H1 (cell line): ENCODE data around the gene SNRNP40. TPM values are rescaled to one million over a fixed set of nuclear protein-coding genes. Genes with fewer than 3 reads are reported as not detected.

Experiments used
- CTCF ChIA-PET: fragments of 300-600 bp; sonication (Branson Sonifier 250); formaldehyde crosslinking; loops from one replicate; lab custom pipeline; 2021; ENCODE audit not compliant: partially characterized antibody; lab: Charles Lee
- POLR2A ChIA-PET: fragments of 300-600 bp; sonication (Branson Sonifier 250); formaldehyde crosslinking; loops from one replicate; lab custom pipeline; 2021; ENCODE audit warnings: inconsistent platforms; ENCODE audit not compliant: partially characterized antibody; lab: Charles Lee
- DNase-seq, 2 experiments: peaks; one replicate each; pipeline versions ENCODE4 v3.0.0 to v3.0.0-alpha.2; 2010 to 2022; ENCODE audit warnings: low spot score in 2 of 2, low read depth in 1 of 2, mixed read lengths in 1 of 2
- FAIRE-seq: peaks from 2 replicates; lab custom pipeline; 2011; peaks lifted over from hg19 to GRCh38; lab: Jason Lieb, UNC
- H2AFZ ChIP-seq: 2 replicates; pipeline ENCODE4 v1.8.1; 2012; ENCODE audit warnings: low read length, inconsistent platforms
- H2AK5ac ChIP-seq: 2 replicates; pipeline ENCODE4 v1.6.1; 2013; ENCODE audit warnings: low read depth, low read length
- H2BK120ac ChIP-seq: replicated peaks from 2 replicates; pipeline ENCODE3; 2013; ENCODE audit warnings: low read depth, low read length, inconsistent platforms
- H2BK12ac ChIP-seq: 2 replicates; pipeline ENCODE4 v1.6.1; 2013; ENCODE audit warnings: low read depth, low read length
- H2BK15ac ChIP-seq: 2 replicates; pipeline ENCODE4 v1.6.1; 2013; ENCODE audit warnings: low read length
- H2BK20ac ChIP-seq: 2 replicates; pipeline ENCODE4 v1.6.1; 2013; ENCODE audit warnings: low read length
- H2BK5ac ChIP-seq: 2 replicates; pipeline ENCODE4 v1.6.1; 2013; ENCODE audit warnings: low read depth, low read length
- H3K14ac ChIP-seq: 2 replicates; pipeline ENCODE4 v1.6.1; 2013; ENCODE audit warnings: inconsistent platforms; ENCODE audit not compliant: insufficient read length
- H3K18ac ChIP-seq: 2 replicates; pipeline ENCODE4 v1.6.1; 2013; ENCODE audit warnings: low read length; ENCODE audit errors: extremely low read depth
- H3K23ac ChIP-seq: 2 replicates; pipeline ENCODE4 v1.6.1; 2013; ENCODE audit warnings: inconsistent platforms; ENCODE audit not compliant: insufficient read length
- H3K23me2 ChIP-seq: 2 replicates; pipeline ENCODE4 v1.6.1; 2013; ENCODE audit warnings: low read depth, low read length
- H3K27ac ChIP-seq: 2 replicates; pipeline ENCODE4 v1.6.1; 2011; ENCODE audit warnings: low read depth, low read length, inconsistent platforms
- H3K27me3 ChIP-seq, 4 experiments: replicated peaks in 1 of 4; 1 replicate in 1 of 4; 2 replicates in 3 of 4; pipeline versions ENCODE4 v1.6.1 to v1.8.1; 2011 to 2013; ENCODE audit warnings: low read length in 3 of 4, mild to moderate bottlenecking in 3 of 4, inconsistent platforms in 2 of 4, mixed read lengths in 2 of 4, moderate library complexity in 1 of 4; ENCODE audit not compliant: control insufficient read depth in 3 of 4, insufficient read depth in 3 of 4; ENCODE audit errors: extremely low read depth in 1 of 4
- H3K36me3 ChIP-seq, 4 experiments: 2 replicates each; pipeline versions ENCODE4 v1.6.1 to v1.8.1; 2011 to 2013; ENCODE audit warnings: mild to moderate bottlenecking in 4 of 4, low read length in 3 of 4, moderate library complexity in 2 of 4, control low read depth in 1 of 4, inconsistent platforms in 1 of 4; ENCODE audit not compliant: insufficient read depth in 4 of 4, control insufficient read depth in 2 of 4
- H3K4ac ChIP-seq: replicated peaks from 2 replicates; pipeline ENCODE3; 2013; ENCODE audit warnings: low read length, low read depth, mixed read lengths, inconsistent platforms; ENCODE audit not compliant: insufficient read length
- H3K4me1 ChIP-seq, 4 experiments: replicated peaks in 1 of 4; 1 replicate in 1 of 4; 2 replicates in 3 of 4; pipeline versions ENCODE4 v1.6.1 to v1.8.1; 2011 to 2013; ENCODE audit warnings: low read length in 3 of 4, inconsistent platforms in 2 of 4, mixed read lengths in 1 of 4; ENCODE audit not compliant: insufficient read depth in 4 of 4, control insufficient read depth in 3 of 4
- H3K4me2 ChIP-seq, 2 experiments: 2 replicates each; pipeline versions ENCODE4 v1.6.1 to v1.8.1; 2011 to 2013; ENCODE audit warnings: low read depth in 2 of 2, low read length in 2 of 2, control low read depth in 1 of 2, inconsistent platforms in 1 of 2, mild to moderate bottlenecking in 1 of 2; ENCODE audit not compliant: insufficient read depth in 1 of 2
- H3K4me3 ChIP-seq, 4 experiments: fragments of 200-600, 300-600 bp in 1 of 4; sonication (generic), shearing (Covaris generic), sonication (Bioruptor Twin) in 1 of 4; 2 replicates each; pipeline versions ENCODE4 v1.5.1 to v1.8.1; 2011 to 2016; ENCODE audit warnings: low read length in 4 of 4, low read depth in 3 of 4, control low read depth in 2 of 4, inconsistent platforms in 2 of 4, mild to moderate bottlenecking in 2 of 4, mixed read lengths in 1 of 4, moderate library complexity in 1 of 4; ENCODE audit not compliant: insufficient read depth in 2 of 4; ENCODE audit errors: extremely low read depth in 1 of 4
- H3K56ac ChIP-seq: replicated peaks from 2 replicates; pipeline ENCODE3; 2013; ENCODE audit warnings: low read depth, mild to moderate bottlenecking, mixed read lengths, low read length, inconsistent platforms; ENCODE audit not compliant: insufficient read length
- H3K79me1 ChIP-seq: 2 replicates; pipeline ENCODE4 v1.6.1; 2013; ENCODE audit warnings: low read depth, low read length, control low read depth
- H3K79me2 ChIP-seq, 2 experiments: 2 replicates each; pipeline versions ENCODE4 v1.6.1 to v1.8.1; 2012 to 2013; ENCODE audit warnings: low read length in 2 of 2, mild to moderate bottlenecking in 2 of 2, inconsistent platforms in 1 of 2; ENCODE audit not compliant: insufficient read depth in 2 of 2, control insufficient read depth in 1 of 2
- H3K9ac ChIP-seq, 4 experiments: replicated peaks in 1 of 4; 1 replicate in 1 of 4; 2 replicates in 3 of 4; pipeline versions ENCODE4 v1.6.1 to v1.8.1; 2011 to 2013; ENCODE audit warnings: low read depth in 3 of 4, low read length in 3 of 4, control low read depth in 2 of 4, mild to moderate bottlenecking in 2 of 4, moderate library complexity in 2 of 4, inconsistent platforms in 1 of 4; ENCODE audit errors: extremely low read depth in 1 of 4
- H3K9me3 ChIP-seq, 2 experiments: 2 replicates each; pipeline versions ENCODE4 v1.6.1 to v1.8.1; 2012 to 2013; ENCODE audit warnings: mild to moderate bottlenecking in 2 of 2, moderate library complexity in 2 of 2, control low read depth in 1 of 2, inconsistent platforms in 1 of 2, low read depth in 1 of 2, low read length in 1 of 2, mixed read lengths in 1 of 2; ENCODE audit not compliant: insufficient read depth in 2 of 2
- H4K20me1 ChIP-seq, 2 experiments: replicated peaks in 1 of 2; 2 replicates each; pipeline versions ENCODE3 to v1.8.1; 2011 to 2013; ENCODE audit warnings: inconsistent platforms in 2 of 2, low read length in 2 of 2, mild to moderate bottlenecking in 1 of 2; ENCODE audit not compliant: insufficient read depth in 2 of 2, control insufficient read depth in 1 of 2
- H4K5ac ChIP-seq: 2 replicates; pipeline ENCODE4 v1.6.1; 2013; ENCODE audit warnings: low read length, low read depth, mixed read lengths, inconsistent platforms; ENCODE audit not compliant: insufficient read length
- H4K8ac ChIP-seq: 2 replicates; pipeline ENCODE4 v1.8.0; 2013; ENCODE audit warnings: mild to moderate bottlenecking, moderate library complexity, low read length, inconsistent platforms; ENCODE audit not compliant: insufficient read depth; ENCODE audit errors: extremely low read depth
- H4K91ac ChIP-seq: replicated peaks from 2 replicates; pipeline ENCODE3; 2013; ENCODE audit warnings: low read length, mixed read lengths, inconsistent platforms; ENCODE audit not compliant: insufficient read length
- CEBPB ChIP-seq: IDR thresholded peaks from 2 replicates; pipeline ENCODE4 v1.6.1; 2012; ENCODE audit warnings: low read depth, low read length
- CREB1 ChIP-seq: IDR thresholded peaks from 2 replicates; pipeline ENCODE4 v1.6.1; 2012; ENCODE audit warnings: inconsistent platforms
- FOSL1 ChIP-seq: IDR thresholded peaks from 2 replicates; pipeline ENCODE4 v1.6.1; 2011; ENCODE audit warnings: mild to moderate bottlenecking, low read depth, low read length, moderate library complexity; ENCODE audit not compliant: insufficient read depth
- POLR2A ChIP-seq, 2 experiments: IDR thresholded peaks; 1 replicate in 1 of 2; 2 replicates in 1 of 2; pipeline ENCODE4 v1.6.1; 2011; ENCODE audit warnings: low read depth in 2 of 2, low read length in 2 of 2, mild to moderate bottlenecking in 2 of 2; ENCODE audit errors: control extremely low read depth in 1 of 2
- RNF2 ChIP-seq: fragments of 200-900, 300-1000 bp; sonication (generic); IDR thresholded peaks from 2 replicates; pipeline ENCODE4 v1.7.1; 2016; ENCODE audit warnings: borderline replicate concordance, low read depth, mild to moderate bottlenecking, antibody characterized with exemption, low read length; ENCODE audit not compliant: poor library complexity, severe bottlenecking; ENCODE audit errors: missing control alignments
- SIX5 ChIP-seq: IDR thresholded peaks from 2 replicates; pipeline ENCODE4 v1.6.1; 2011; ENCODE audit warnings: mild to moderate bottlenecking, low read depth, low read length
- SUZ12 ChIP-seq: fragments of 200-600 bp; sonication (generic); IDR thresholded peaks from 2 replicates; pipeline ENCODE4 v1.6.1; 2012; ENCODE audit warnings: mild to moderate bottlenecking, inconsistent platforms, low read length, moderate library complexity, mixed read lengths
- TEAD4 ChIP-seq: IDR thresholded peaks from 2 replicates; pipeline ENCODE4 v1.6.1; 2012; ENCODE audit warnings: low read depth, low read length, inconsistent platforms, mixed read lengths
- ZNF274 ChIP-seq: IDR thresholded peaks from 2 replicates; pipeline ENCODE4 v1.7.0; 2012; ENCODE audit warnings: low read length, borderline replicate concordance; ENCODE audit errors: extremely low read depth
- whole genome bisulfite sequencing, 2 experiments: shearing (Covaris generic) in 1 of 2; methylation state at CpG; one replicate each; pipeline versions ENCODE4 v1.1.6 to v1.1.7; 2013 to 2015; ENCODE audit warnings: low lambda C conversion rate in 2 of 2, mixed read lengths in 2 of 2, inconsistent platforms in 1 of 2, low coverage in 1 of 2, missing lambda C conversion rate in 1 of 2; ENCODE audit not compliant: insufficient replicate concordance in 2 of 2, insufficient coverage in 1 of 2, insufficient read length in 1 of 2; ENCODE audit errors: extremely low coverage in 1 of 2, missing lambda C conversion rate in 1 of 2; 5-methylcytosine and 5-hydroxymethylcytosine counted together
- polyA plus RNA-seq, 7 experiments: library from polyadenylated mRNA; depleted of rRNA in 3 of 7; stranded (reverse) in 5 of 7; unstranded in 2 of 7; fragments of >200 nt in 5 of 7; fragments of 200-250 nt in 2 of 7; gene quantifications; 1 replicate in 5 of 7; 2 replicates in 1 of 7; 4 replicates in 1 of 7; pipeline versions ENCODE4 v1.2.1 to v1.2.3, GENCODE V29; 2011 to 2013; ENCODE audit warnings: missing spikeins in 2 of 7, mixed read lengths in 2 of 7
- total RNA-seq: library from RNA; stranded (reverse); fragmentation: NEBNext Ultra II Directional; extraction: Animal tissue kit (Norgen Biotek cat#: 25700); gene quantifications from 2 replicates; pipeline ENCODE4 v1.2.1, GENCODE V29; 2021

SNRNP40 gene
- total and polyA plus RNA-seq, 2 of the 8 experiments (the other 6 are each of a cell fraction or from before 2014, with no cell fraction given): 97.4 to 113 TPM

DNA sequence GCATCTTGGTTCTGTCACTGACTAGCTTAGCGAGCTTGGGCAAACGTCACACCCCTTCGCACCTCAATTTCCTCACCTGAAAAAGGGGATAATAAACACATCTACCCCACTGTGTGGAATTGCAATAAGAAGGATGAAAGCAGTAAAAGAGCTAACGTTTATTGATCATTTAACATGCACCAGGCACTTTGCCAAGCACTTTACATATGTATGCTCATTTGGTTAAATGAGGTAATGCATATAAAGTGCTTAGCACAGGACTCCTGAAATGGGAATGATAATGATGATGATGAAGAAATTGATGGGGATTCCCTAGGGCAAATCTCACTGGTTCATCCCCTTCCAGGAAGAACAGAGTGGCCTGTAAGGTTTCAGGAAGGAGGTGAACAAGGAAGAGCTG is 61.7 kb downstream of the SNRNP40 start:
- H2BK5ac ChIP-seq: no peak overlapping the region
- H4K20me1 ChIP-seq: peaks cover 7 to 11% of the 10 kb centered on the region in 2 experiments
- CTCF ChIA-PET: interaction anchor here (0.9 to 11.8 kb wide), 10 partner anchors 8 to 187 kb away, joined by 3 to 146 read pairs (median 4); no protein-coding TSS in a partner anchor
- H3K27me3 ChIP-seq: peaks cover 0 to 12% (median 8%) of the 10 kb centered on the region in 4 experiments; a peak in 5 of 7 replicates
- H2BK20ac ChIP-seq: no peak overlapping the region
- no peaks in the 10 kb centered on the region; the same call in none of the 2 replicates for H3K79me1 ChIP-seq
- H3K14ac ChIP-seq: no peak overlapping the region
- POLR2A ChIA-PET: interaction anchor here (1.0 to 2.2 kb wide), 6 partner anchors 9 to 62 kb away, joined by 3 to 8 read pairs (median 4); partner anchors contain the start of genes SNRNP40 and ZCCHC17
- no peak overlapping the region for H2BK12ac ChIP-seq
- peaks cover 0 to 31% of the 10 kb centered on the region in 2 experiments; a peak in 2 of 4 replicates for H3K79me2 ChIP-seq
- H2AK5ac ChIP-seq: no peak overlapping the region
- no peak overlapping the region for H3K4ac ChIP-seq
- no peak overlapping the region for H4K91ac ChIP-seq
- WGBS, 2 experiments: 85% methylated on average over 4 of the region's 4 CpGs; no CpG with 5 or more reads in 1 of the 2 experiments
- H3K18ac ChIP-seq: no peak overlapping the region
- H4K5ac ChIP-seq: no peak overlapping the region
- H3K23me2 ChIP-seq: peaks cover 7% of the 10 kb centered on the region
- H3K4me2 ChIP-seq: no peak overlapping the region
- H2AFZ ChIP-seq: no peak overlapping the region
- H3K9ac ChIP-seq: no peak overlapping the region
- FAIRE-seq: no peak
- H3K4me3 ChIP-seq: no peak overlapping the region
- no peak overlapping the region for H4K8ac ChIP-seq
- no peak overlapping the region for H3K23ac ChIP-seq
- H3K56ac ChIP-seq: no peak overlapping the region
- peaks cover 0 to 8% (median 5%) of the 10 kb centered on the region in 4 experiments; a peak in 5 of 7 replicates for H3K4me1 ChIP-seq
- no peaks in the 10 kb centered on the region for H3K9me3 ChIP-seq
- no peak overlapping the region for H2BK120ac ChIP-seq
- no peak for DNase-seq
- H3K27ac ChIP-seq: no peak overlapping the region
- no peaks in the 10 kb centered on the region for H3K36me3 ChIP-seq
- no peak overlapping the region for H2BK15ac ChIP-seq
- no peak for TF ChIP-seq FOSL1
- TF ChIP-seq TEAD4: no peak
- no peak for TF ChIP-seq CEBPB
- no peak for TF ChIP-seq ZNF274
- no peak for TF ChIP-seq RNF2
- no peak for TF ChIP-seq SUZ12
- TF ChIP-seq SIX5: no peak
- TF ChIP-seq POLR2A (IDR thresholded peaks at IDR 0.05; ENCODE audit: control extremely low read depth in 1 of 2, low read depth in 2 of 2, low read length in 2 of 2): no peak
- TF ChIP-seq CREB1: no peak
